GM12801 (cell line): Measurements from ENCODE around the gene CLSTN1.

Experiments
- CTCF ChIP-seq: IDR thresholded peaks from one replicate; pipeline ENCODE4 v1.5.1; 2011; ENCODE audit warnings: control low read depth; ENCODE audit not compliant: insufficient read length; ENCODE audit errors: extremely low read depth

CLSTN1 gene

GRCh38 chr1:9836632-9836960 is 12.8 kb upstream of the CLSTN1 start:
- no peak for TF ChIP-seq CTCF

DNA sequence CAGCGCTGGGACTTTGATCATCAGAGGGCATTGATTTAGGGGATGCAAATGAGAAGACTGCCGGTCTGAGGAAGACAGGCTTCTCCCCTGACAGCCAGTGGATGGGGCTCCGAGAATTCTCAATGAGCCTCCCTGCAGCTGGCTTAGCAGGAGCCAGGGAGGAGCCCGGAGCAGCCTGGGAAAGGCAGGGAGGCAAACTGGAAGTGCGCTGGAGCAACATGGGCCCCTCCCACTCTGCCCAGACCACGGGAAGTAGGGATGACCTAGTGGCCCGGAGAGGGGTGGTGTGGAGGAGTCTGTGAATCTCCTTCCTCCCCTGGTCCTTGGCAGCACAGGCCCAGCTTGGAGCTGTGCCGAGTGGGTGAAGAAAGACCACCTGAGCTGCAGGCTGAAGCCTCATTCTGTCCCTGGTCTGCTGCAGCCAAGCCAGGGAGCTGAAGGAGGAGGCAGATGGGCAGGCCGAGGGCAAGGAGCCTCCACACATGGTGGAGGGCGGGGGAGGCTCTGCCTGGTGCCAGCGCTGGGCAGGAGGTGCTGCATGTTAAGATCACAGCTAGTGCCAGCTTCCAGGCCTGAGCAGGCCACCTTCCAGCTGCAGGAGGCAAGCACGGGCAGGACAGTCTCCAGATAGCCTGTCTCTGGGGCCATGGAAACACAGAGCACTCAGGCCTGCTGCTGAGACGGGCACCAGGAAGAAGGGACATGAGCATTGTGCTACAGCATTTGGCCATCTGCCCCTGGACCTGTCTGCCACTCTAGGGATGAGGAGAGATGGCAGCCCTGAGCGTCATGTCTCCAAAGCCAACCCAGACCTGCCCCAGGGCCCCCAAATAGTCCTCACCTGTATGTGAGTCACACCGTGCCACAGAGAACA is 12.2 kb upstream of the CLSTN1 start:
- no peak for TF ChIP-seq CTCF

DNA sequence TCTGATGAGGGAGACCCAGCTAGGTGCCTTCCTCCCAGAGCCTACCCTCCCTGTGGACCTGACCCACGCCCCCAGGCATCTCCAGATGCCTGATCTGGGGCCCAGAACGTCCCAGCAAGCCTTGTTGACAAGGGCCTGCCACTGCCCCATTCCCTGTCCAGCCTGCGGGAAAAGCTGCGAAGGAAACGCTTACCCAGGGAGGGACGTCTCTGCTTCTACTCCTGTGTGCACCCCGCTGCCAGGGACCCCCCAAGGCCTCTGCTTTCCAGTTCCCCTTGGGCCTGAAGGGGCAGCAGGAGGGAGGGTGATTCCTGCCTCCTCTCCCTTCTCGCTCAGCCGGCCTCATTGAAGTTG is 11.6 kb upstream of the CLSTN1 start:
- no peak for TF ChIP-seq CTCF

- no peak for TF ChIP-seq CTCF
Measured at GRCh38 chr1:9833632-9834031, 9.9 kb upstream of the CLSTN1 start.

- no peak for TF ChIP-seq CTCF
Measured at GRCh38 chr1:9827558-9828185, 3.9 kb upstream of the CLSTN1 start.

- TF ChIP-seq CTCF, result no peak
Measured at GRCh38 chr1:9826616-9827015, 2.9 kb upstream of the CLSTN1 start.

- no peak for TF ChIP-seq CTCF
Measured at GRCh38 chr1:9826087-9826486, 2.3 kb upstream of the CLSTN1 start.
